Right renal cortex interstitium (tissue), 3 donors: ENCODE results near the gene SYMPK. TPM values are rescaled to one million over a fixed set of nuclear protein-coding genes. Genes with fewer than 3 reads are reported as not detected.

Source experiments
- DNase-seq, 3 donors: peaks; one replicate each; pipeline ENCODE4 v3.0.0-alpha.2; 2013; ENCODE audit warnings: low read depth in 3 of 3, low spot score in 2 of 3
- polyA plus RNA-seq, 3 donors: library from polyadenylated mRNA; unstranded; fragments of 120-200 nt; gene quantifications; one replicate each; pipeline ENCODE4 v1.2.1, GENCODE V29; 2013; ENCODE audit not compliant: insufficient read length in 3 of 3

SYMPK gene
- polyA plus RNA-seq, 3 donors, result 53.8 to 64.9 (median 54.5) TPM

GRCh38 chr19:45886427-45887199, 23.7 kb upstream of the SYMPK start:
- DNase-seq, result peak; percentile 85 to 93 (median 88)

- DNase-seq, result peak in 2 of 3 donors; percentile 86 to 88
Observed at GRCh38 chr19:45885556-45886426, 22.8 kb upstream of the SYMPK start, which contains the start of gene IRF2BP1. Gene IRF2BP1 (minus strand): TSS chr19:45886141. CDS start chr19:45885774, 367 bp downstream.

GRCh38 chr19:45884682-45885555, 22.0 kb upstream of the SYMPK start:
- no peak for DNase-seq

- DNase-seq, result no peak
Observed at GRCh38 chr19:45883881-45884681, 21.1 kb upstream of the SYMPK start.

- DNase-seq, result no peak
Observed at GRCh38 chr19:45883586-45883880, 20.6 kb upstream of the SYMPK start.

GRCh38 chr19:45882652-45883585, 20.0 kb upstream of the SYMPK start:
- no peak for DNase-seq

GRCh38 chr19:45881909-45882528, 19.1 kb upstream of the SYMPK start:
- no peak for DNase-seq

GRCh38 chr19:45881082-45881908, 18.3 kb upstream of the SYMPK start:
- no peak for DNase-seq

- no peak for DNase-seq
Observed at GRCh38 chr19:45879971-45880370, 17.0 kb upstream of the SYMPK start.

GRCh38 chr19:45879055-45879454, 16.1 kb upstream of the SYMPK start:
- DNase-seq, result no peak

GRCh38 chr19:45878043-45878794, 15.3 kb upstream of the SYMPK start:
- DNase-seq, result no peak

GRCh38 chr19:45876411-45877197, 13.7 kb upstream of the SYMPK start:
- no peak for DNase-seq

GRCh38 chr19:45876161-45876410, 13.1 kb upstream of the SYMPK start:
- no peak for DNase-seq

- DNase-seq, result no peak
Observed at GRCh38 chr19:45874620-45874966, 11.6 kb upstream of the SYMPK start.

GRCh38 chr19:45873219-45873772, 10.3 kb upstream of the SYMPK start:
- no peak for DNase-seq
